Prostate gland (tissue), 2 donors: ENCODE measurements around the gene ERC2.

ENCODE experiments used
- CTCF ChIP-seq, 4 experiments: fragments of 200-600 bp in 2 of 4; fragments of 450-650 bp in 2 of 4; sonication (generic) in 2 of 4; IDR thresholded peaks; 1 replicate in 3 of 4; 2 replicates in 1 of 4; pipeline ENCODE4 v1.5.1; 2016 to 2019; ENCODE audit warnings: antibody characterized with exemption in 4 of 4, mild to moderate bottlenecking in 2 of 4, moderate library complexity in 2 of 4
- POLR2AphosphoS5 ChIP-seq: sonication (generic); formaldehyde crosslinking; IDR thresholded peaks from one replicate; pipeline ENCODE4 v1.6.1; 2017; ENCODE audit warnings: antibody characterized with exemption

GRCh38 chr3:56428667-56429066, 39.6 kb downstream of the ERC2 start:
- no peak for TF ChIP-seq CTCF (IDR thresholded peaks at IDR 0.05)
- no peak for TF ChIP-seq POLR2AphosphoS5
